HG03439 (cell line): Measurements from ENCODE around the gene RASSF5.
"Not testable (repeated sequence)": the region's sequence is repeated elsewhere in the genome, so short reads cannot be mapped to it uniquely, and the experiment has no call there.

Source experiments
- ATAC-seq: cut with Tn5 transposase; IDR thresholded peaks from one replicate; pipeline ENCODE4 v1.9.1; 2021; ENCODE audit warnings: mild to moderate bottlenecking, moderate library complexity; ENCODE audit not compliant: unreplicated experiment

RASSF5 gene

GRCh38 chr1:206476058-206476457 is 31.3 kb upstream of the RASSF5 start:
- no peak for ATAC-seq

- no peak for ATAC-seq
Observed at GRCh38 chr1:206476591-206476990, 30.7 kb upstream of the RASSF5 start.

- ATAC-seq = no peak
Observed at GRCh38 chr1:206477110-206477509, 30.2 kb upstream of the RASSF5 start.

- no peak for ATAC-seq
Observed at GRCh38 chr1:206477581-206478380, 29.6 kb upstream of the RASSF5 start.

- no peak for ATAC-seq
Observed at GRCh38 chr1:206478746-206479145, 28.6 kb upstream of the RASSF5 start.

GRCh38 chr1:206479183-206480125 is 27.9 kb upstream of the RASSF5 start:
- no peak for ATAC-seq

GRCh38 chr1:206480211-206480610 is 27.1 kb upstream of the RASSF5 start:
- no peak for ATAC-seq

GRCh38 chr1:206482611-206483010 is 24.7 kb upstream of the RASSF5 start:
- no peak for ATAC-seq

GRCh38 chr1:206483864-206484263 is 23.5 kb upstream of the RASSF5 start:
- not testable (repeated sequence) for ATAC-seq

- ATAC-seq = no peak
Observed at GRCh38 chr1:206484901-206485300, 22.4 kb upstream of the RASSF5 start.

- no peak for ATAC-seq
Observed at GRCh38 chr1:206486995-206487788, 20.1 kb upstream of the RASSF5 start.

GRCh38 chr1:206487970-206488369 is 19.4 kb upstream of the RASSF5 start:
- no peak for ATAC-seq

GRCh38 chr1:206488466-206488865 is 18.9 kb upstream of the RASSF5 start:
- ATAC-seq = no peak

- no peak for ATAC-seq
Observed at GRCh38 chr1:206489980-206490770, 17.2 kb upstream of the RASSF5 start.

GRCh38 chr1:206490771-206491405 is 16.4 kb upstream of the RASSF5 start:
- no peak for ATAC-seq

GRCh38 chr1:206491616-206492015 is 15.7 kb upstream of the RASSF5 start:
- ATAC-seq = no peak

- ATAC-seq = no peak
Observed at GRCh38 chr1:206492589-206492988, 14.7 kb upstream of the RASSF5 start.

- no peak for ATAC-seq
Observed at GRCh38 chr1:206493279-206493678, 14.1 kb upstream of the RASSF5 start.

- ATAC-seq = no peak
Observed at GRCh38 chr1:206495011-206495461, 12.3 kb upstream of the RASSF5 start.
